Hematopoietic multipotent progenitor cell (in vitro differentiated cells): ENCODE measurements around the gene GLP2R. TPM values are rescaled to one million over a fixed set of nuclear protein-coding genes. Genes with fewer than 3 reads are reported as not detected.
"Not testable (repeated sequence)": the region's sequence is repeated elsewhere in the genome, so short reads cannot be mapped to it uniquely, and the experiment has no call there.

Experiments used
- DNase-seq, 3 donors: peaks; one replicate each; pipeline ENCODE4 v3.0.0-alpha.2; 2011 to 2015; ENCODE audit warnings: low read depth in 2 of 3, low spot score in 2 of 3
- total RNA-seq: library from RNA; depleted of rRNA; stranded (reverse); fragments of >200 nt; gene quantifications from one replicate; pipeline ENCODE4 v1.2.3, GENCODE V29; 2012

GLP2R gene
- total RNA-seq, 1 donor: not detected

DNA sequence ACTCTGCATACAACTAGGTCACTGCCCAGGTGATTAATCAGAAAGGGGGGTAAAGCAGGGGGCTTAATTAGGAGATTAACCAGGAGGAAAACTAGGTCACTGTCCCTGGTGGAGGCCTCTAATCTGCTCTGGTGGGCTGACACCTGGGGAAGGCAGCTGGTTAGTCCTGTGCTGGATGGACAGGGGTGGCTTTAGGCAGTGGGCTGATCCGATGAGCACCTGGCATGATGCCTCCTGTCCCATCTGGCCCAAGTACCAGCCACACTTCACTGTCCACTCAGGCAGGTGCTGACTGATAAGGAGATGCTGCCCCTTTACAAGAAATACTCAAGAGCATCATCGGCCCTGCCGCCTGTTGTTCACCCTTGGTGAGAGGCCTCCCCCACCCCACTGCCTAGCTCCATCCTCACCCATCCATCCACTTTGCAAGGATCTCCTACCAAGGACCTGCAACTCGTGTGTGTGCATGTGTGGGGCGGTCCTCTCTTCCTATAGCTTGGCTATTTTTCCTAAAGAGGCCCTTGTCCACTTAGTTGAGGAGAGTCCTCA, 93.2 kb downstream of the GLP2R start:
- DNase-seq: no peak

DNA sequence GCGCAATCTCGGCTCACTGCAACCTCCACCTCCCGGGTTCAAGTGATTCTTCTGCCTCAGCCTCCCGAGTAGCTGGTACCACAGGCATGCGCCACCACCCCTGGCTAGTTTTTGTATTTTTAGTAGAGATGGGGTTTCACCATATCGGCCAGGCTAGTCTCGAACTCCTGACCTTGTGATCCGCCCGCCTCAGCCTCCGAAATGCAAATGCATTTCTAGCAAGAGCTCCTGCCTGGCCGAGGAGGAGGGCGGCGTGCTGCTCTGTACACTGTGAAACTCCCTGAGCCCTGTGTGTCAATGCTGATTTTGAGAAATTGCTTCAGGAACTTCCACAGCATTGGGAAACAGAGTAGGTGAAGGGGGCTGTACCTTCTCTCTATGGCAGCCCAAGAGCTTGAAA, 95.5 kb downstream of the GLP2R start:
- DNase-seq: not testable (repeated sequence)

DNA sequence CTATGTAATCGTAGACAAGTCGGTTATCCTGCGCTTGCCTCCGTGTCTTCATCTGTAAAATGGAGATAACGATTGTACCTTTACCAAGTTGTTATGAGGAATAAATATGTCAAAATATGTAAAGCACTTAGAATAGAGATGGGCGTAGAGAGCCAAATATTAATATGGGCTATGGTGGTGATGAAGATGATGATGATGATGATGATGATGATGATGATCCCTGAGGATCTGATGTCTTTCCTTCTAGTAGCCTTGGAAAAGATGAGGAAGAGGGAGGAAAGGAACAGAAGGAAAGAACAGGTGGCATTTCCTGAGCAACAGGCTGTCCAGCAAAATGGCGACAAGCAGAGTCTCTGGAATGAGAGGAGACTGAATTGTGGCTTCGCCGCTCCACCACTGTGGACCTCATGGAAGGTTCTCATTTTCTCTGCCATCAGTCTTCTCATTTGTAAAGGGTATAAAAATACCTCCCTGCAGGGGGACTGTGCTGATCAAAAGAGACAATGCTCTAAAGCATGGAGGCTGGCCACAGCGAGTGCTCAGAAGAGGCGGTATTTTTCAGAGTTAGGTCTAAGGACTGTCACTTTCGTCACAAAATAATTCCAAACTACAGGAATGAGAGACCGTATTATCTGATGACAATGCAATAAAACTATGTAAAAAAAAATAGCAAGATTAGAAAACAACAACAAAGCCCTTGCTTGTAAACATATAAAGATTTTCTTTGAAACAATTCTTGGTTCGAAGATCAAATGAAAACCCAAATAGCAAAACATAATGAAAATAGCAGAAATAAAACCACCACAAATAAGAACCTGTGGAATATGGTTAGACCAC, 96.5 kb downstream of the GLP2R start:
- DNase-seq: no peak

DNA sequence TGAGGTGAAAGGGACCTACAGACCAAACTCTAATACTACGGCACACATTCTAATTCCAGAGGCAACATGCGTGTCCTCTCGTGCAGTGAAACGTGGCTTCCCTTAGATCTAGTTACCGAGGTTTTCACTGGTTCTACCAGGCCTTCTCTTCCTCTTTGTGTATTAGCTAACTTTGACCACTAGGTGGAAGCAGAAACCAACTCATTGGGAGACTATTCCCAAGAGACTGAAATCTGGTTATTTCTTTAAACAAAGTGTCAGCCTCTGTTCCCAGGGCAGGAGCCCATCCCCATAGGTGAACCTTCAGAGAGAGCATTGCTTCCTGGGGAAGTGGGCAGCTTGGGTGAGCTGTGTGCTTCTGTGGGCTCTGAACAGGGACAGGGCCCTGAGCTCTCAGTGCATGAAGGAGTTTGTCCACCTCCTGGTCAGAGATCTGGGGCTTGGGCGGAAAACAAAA, 99.0 kb downstream of the GLP2R start:
- DNase-seq: peak; percentile 3 to 87 (median 50)

DNA sequence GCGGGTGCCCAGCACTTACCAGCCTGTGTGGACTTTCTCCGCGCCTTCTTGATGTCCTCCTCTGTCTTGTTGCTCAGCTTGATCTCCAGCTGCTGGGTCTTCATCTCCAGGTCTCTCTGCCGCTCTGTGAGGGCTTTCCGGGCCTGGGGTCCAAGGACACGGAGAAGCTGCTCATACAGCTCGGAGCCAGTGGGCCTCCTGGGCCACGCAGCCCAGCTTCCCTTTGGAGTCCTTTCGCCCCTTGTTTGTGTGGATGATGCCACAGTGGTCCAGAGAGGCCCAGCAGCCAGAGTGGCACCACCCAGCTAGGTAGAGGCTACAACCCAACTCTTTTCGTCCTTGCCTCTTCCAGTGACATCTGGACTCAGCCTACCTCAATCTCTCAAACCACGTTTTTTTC, 99.7 kb downstream of the GLP2R start:
- no peak for DNase-seq

DNA sequence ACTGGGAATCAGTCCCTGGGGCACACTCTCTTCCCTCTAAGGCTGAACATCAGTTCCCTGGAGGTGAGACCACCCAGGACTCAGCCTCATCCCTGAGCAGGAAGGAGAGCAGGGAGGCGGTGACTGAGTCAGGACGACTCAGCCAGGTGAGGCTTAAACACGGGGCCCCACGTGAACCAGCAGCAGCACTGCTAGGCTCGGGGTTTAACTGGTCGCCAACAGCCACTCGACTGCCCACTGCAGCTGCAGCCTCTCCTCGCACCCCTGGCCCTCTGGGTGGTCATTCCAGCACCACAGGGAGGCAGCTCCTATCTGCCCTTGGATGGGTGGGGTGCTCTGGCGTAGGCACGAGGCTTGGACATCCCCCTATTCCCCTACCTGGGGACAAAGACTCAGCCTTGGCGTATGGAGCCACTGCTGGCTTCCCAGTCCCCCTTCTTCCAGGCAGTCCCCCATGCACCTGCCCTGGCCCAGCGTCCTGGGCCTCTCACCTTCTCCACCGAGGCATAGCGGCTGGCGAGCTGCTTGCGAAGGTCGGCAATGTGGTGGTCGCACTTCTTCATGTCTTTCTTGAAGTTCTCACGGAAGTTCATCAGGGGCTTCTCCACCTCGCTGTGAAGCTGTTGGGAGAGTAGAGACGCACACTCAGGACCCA, 100.6 kb downstream of the GLP2R start:
- no peak for DNase-seq

DNA sequence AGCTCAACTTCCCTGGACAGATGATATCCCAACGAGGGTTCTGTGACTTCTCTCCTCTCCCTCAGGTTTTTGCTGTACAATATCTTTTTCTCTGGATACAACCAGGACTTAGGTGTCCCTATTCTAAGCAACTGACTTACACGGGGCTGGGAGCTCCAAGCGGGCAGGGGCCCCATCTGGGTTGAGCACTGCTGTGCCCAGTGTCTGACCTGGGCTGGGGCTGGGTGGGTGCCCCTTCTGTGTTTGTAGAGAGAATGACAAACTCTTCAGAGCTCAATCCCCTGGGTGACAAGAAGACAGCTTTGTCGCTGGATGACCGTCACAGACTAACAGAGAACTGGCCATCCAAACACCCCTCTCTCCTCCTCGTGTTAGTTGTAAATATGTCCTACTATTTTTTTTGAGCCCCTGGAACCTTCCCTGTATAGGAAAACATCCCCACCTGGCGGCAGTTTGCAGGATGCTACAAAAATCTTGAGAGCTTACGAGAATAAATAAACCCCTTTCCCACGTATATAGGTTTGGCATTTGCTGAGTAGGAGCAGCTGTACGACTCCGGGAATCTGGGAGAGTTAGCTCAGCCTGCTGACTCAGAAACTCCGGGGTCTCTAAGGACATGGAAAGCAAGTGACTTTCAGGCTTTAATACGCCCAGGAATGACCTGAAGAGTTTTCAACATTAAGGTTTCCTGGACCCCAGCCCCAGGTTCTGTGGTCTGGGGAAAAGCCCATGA, 103.0 kb downstream of the GLP2R start:
- peak in 1 of 3 donors; percentile 33 for DNase-seq

DNA sequence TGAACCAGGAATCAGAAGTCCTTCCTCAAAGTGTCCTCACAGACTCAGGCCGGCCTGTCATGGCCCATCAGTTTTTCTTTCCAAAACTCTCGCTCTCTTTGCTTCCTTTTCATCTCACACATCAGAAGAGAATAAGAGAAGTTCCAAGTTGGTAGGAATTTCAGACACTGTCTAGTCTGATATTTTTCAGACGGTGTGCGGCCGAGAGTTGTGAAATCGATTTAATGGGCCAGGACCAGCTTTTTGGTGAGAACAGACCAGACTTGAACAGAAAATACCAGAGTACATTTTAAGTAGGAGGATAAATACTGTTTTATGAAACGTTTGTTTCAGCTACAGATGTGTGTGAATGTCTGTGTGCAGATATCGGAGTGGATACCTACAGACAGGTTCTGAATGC, 104.1 kb downstream of the GLP2R start:
- DNase-seq: no peak

DNA sequence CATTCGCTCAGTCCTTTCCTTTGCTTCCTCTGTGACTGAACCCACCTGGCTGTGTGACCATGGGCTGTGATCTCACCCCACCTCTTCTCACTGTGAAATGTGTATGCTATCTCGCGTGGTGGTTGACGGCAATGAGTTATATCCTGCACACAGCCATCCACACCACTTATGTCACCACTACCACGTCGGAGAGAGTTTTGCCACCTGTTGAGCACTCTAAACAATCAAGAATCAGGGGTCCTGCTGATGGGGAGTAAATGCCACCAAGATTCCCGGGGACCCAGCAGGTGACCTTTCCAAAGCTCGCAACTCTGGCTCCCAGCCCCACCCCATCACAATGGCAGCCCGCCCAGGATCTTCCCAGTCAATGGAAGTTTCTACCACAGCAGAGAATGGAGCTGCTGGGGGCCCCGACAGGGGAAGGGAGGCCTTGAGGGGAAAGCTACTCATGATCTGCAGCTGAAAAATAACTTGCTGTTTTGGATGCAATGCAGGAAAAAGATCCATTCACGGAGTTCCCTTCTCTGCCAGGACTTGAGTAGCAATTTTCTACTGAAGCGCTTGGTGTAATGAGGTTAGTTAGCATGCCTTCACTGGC, 105.5 kb downstream of the GLP2R start:
- no peak for DNase-seq

DNA sequence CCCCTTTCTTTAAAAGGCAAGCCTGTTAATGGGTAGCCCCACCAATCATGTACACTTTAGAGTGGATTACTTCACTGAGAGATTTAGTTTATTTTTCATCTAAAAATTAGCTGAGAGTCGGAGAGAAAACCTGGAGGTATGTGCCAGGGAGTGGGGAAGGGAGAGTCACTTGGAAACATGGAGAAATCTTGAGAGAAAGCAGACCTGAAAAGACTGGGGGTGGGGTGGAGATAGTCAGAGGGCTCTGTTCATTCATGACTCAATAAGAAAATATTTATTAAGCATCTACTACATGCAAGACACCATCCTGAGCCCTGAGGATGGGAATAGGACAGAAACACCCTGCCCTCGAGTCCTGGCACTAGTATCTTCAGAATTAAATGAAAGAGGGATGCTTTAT, 106.8 kb downstream of the GLP2R start:
- no peak for DNase-seq

DNA sequence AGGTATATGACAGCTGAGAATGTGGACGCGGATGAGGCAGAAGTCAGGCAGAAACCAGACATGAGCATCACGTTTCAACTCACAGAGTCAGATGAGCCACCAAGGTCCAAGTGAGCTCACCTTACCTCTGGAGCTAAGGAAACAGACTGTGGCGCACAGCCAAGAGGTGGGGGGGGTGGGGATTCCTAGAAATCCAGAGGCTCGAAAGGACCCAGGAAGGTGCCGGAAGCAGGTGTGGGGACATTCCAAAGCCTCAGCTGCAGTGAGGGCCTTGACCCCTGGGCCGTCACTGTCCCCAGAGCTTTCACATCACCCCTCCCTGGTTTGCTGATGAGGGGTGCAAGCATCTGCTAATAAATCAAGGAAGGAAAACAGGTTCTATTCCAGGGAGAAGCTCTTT, 108.6 kb downstream of the GLP2R start:
- DNase-seq: no peak

DNA sequence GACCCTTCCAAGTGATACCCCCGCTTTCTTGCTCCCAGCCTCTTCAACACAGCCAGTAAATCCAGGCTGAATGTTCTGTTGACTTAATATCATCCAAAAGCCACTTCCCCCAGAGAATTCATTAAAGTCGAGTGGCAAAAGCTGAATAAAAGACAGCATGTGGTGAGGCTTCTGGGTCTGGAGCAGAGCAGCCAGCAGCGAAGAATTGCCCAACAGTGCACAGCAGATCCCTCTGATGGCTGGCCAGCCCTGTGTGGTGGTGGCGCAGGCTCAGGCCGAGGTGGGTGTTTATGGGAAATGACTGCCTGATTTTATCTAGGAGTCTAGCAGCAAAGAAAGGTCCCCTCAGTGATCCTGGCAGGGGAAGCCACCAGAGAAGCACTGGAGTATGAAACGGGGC, 109.7 kb downstream of the GLP2R start:
- no peak for DNase-seq

DNA sequence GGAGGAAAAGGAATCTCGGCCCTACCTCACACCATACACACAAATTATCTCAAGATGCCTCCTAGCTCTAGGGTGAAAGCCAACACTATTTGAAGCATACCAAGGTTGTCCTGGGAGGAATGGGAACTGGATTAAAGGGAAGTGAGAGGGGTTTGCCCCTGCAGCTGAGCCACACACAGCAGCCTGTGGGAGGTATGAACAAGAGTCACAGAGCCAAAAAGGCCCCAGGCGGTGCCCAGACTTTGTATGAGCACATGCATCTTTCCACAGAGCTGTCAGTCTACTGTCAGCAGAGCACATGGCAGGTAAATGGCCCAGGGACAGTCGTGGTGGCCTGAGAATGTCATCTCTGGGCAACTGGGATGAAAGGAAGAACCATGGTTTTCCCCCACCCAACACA, 110.4 kb downstream of the GLP2R start:
- no peak for DNase-seq

DNA sequence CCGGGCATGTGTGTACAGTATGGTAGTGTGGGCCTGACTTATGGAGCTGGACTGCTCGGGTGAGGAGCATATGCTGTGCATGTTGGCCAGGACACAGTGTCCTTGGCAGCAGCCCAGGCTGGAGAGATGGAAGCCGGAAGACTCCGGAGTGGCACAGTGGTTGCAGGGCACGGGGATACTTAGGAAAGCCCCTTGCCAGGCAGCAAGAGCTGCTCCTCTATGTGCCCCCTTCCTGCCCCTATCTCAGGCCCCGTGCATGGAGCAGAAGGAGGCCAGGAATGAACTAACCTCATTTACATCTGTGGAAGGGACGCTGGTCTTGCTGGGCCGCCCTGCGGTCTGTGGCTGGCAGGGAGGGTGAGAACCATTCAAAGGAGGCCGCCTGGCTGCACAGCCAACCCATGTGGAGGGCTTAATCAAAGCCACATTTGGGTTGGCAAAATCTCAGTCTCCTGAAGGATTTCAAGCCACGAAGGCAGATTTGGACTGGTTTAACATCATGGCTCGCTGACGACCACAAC, 111.6 kb downstream of the GLP2R start:
- DNase-seq: no peak

DNA sequence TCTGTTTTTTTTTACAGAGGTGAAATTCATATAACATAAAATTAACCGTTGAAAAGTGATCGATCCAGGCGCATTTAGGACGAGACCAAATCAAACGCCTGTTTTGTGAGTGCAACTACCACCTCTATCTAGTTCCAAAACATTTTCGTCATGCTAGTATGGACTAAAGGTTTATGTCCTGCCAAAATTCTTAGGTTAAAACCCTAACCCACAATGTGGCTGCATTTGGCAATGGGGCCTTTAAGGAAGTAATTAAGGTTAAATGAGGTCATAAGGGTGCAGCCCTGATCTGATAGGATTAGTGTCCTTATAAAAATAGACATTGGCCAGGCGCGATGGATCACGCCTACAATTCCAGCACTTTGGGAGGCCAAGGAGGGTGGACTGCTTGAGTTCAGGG, 112.2 kb downstream of the GLP2R start:
- no peak for DNase-seq

DNA sequence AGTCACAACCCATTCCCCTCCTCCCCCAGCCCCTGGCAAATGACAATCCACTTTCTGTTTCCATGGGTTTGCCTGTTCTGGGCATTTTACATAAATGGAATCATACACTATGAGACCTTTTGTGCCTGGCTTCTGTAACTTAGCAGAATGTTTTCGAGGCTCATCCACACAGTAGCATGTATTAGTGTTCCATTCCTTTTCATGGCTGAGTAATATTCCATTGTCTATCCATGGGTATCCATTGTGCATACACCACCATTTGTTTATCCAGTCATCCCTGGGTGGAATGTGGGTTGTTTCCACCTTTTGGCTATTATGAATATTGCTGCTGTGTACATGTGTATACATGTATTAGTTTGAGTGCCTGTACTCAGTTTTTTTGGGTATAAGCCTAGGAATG, 113.0 kb downstream of the GLP2R start:
- no peak for DNase-seq

DNA sequence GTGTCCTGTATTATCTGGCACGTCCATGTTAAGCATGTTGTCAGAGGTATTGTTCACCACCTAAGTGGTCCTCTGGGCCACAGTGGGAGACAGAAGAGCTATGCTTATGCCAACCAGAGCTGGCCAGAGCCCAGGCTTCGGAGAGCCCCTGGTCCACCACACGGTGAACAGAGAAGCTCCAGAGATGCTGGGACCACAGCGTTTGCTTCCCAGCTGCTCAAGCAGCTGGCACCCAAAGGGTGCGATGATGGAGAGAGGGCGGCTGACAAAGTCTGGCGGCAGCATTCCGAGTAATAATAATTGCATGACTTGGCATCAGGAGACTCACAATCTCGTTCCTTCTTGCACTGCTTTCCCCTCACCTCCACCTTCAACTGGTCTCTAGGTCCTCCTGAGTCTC, 115.1 kb downstream of the GLP2R start:
- no peak for DNase-seq

DNA sequence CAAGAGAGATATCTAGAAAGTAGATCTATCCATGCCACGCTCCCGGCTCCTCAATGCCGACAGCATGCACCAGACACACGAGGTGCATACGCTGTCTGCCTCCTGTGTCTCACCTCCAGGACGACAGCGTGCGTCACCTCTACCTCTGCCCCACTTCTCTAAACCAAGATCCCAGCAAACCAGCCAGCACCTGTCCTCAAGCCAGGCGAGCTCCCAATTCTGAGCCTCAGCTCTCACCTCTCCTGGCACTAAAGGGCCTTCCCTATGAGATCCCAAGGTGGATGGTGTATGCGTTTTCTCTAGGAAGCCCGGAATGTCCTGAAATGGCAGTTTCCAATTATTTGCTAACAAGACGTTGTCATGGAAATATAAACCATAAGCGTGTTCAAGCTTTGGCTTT, 115.6 kb downstream of the GLP2R start:
- DNase-seq: no peak
